Lower leg skin (tissue), 3 donors: ENCODE data around the gene DCDC2C.

ENCODE experiments used
- POLR2A ChIP-seq, 2 donors: fragments of 450-650 bp; IDR thresholded peaks; one replicate each; pipeline ENCODE4 v1.6.1; 2016 to 2017; ENCODE audit warnings: antibody characterized with exemption in 2 of 2, mild to moderate bottlenecking in 1 of 2, moderate library complexity in 1 of 2
- TF ChIP-seq, protein P1 (sequence below), 3 donors: fragments of 450-650 bp; IDR thresholded peaks; one replicate each; pipeline ENCODE4 v1.5.1; 2016; ENCODE audit warnings: antibody characterized with exemption in 3 of 3, mild to moderate bottlenecking in 3 of 3, moderate library complexity in 2 of 3

DNA sequence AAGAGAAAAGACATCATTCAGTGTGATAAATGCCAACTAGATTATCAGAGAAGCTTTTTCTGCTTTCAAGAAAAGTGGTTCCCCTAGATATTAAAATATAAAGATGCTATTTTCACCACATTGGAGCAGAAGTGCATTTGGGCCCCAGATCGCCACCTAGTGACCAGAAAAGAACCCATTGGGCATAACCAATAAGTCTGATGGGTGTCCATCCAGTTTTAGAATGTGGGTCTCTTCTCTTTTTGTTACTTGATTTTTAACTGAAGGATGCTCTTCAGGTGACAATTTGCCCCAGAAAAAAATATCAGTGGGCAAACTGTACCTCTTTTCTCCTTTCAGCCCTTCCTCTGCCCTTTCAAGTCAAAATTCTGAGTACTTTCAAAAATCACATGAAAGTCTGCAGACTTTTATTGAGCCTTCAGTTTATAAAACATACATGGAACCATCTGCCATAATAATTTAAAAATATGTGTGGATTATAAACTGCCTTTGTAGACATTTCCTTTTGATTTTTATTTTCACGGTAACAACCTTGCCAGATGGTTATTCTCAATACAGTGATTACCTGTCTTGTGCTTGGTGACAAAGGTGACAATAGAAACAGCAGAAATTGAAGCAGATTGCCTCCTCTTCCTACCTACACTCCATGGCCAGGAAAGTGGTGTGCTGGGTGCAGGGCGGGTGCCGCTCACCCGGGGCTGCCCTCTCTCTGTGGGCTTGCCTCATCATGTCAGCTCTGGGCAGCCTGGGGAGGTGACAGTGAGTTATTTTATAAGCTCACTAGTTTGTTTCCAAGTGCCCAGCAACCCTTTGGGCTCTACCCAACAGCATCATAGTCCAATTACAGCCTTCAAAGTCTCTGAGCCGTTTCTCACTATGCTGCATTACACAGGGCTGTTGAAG is 124.5 kb downstream of the DCDC2C start:
- TF ChIP-seq, protein P1, sequence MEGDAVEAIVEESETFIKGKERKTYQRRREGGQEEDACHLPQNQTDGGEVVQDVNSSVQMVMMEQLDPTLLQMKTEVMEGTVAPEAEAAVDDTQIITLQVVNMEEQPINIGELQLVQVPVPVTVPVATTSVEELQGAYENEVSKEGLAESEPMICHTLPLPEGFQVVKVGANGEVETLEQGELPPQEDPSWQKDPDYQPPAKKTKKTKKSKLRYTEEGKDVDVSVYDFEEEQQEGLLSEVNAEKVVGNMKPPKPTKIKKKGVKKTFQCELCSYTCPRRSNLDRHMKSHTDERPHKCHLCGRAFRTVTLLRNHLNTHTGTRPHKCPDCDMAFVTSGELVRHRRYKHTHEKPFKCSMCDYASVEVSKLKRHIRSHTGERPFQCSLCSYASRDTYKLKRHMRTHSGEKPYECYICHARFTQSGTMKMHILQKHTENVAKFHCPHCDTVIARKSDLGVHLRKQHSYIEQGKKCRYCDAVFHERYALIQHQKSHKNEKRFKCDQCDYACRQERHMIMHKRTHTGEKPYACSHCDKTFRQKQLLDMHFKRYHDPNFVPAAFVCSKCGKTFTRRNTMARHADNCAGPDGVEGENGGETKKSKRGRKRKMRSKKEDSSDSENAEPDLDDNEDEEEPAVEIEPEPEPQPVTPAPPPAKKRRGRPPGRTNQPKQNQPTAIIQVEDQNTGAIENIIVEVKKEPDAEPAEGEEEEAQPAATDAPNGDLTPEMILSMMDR (IDR thresholded peaks at IDR 0.05): no peak
- TF ChIP-seq POLR2A (IDR thresholded peaks at IDR 0.05): no peak
